Upper lobe of left lung (tissue), 4 donors: Measurements from ENCODE around the gene RBP2.

Experiments used
- CTCF ChIP-seq, 6 experiments: fragments of 450-650 bp in 4 of 6; fragments of 200-600 bp in 2 of 6; sonication (generic) in 2 of 6; IDR thresholded peaks; one replicate each; pipeline ENCODE4 v1.5.1; 2016 to 2019; ENCODE audit warnings: antibody characterized with exemption in 6 of 6
- POLR2AphosphoS5 ChIP-seq, 2 donors: sonication (generic); formaldehyde crosslinking; IDR thresholded peaks; one replicate each; pipeline ENCODE4 v1.5.1; 2017; ENCODE audit warnings: antibody characterized with exemption in 2 of 2

- TF ChIP-seq CTCF (IDR thresholded peaks at IDR 0.05) (no peak), POLR2AphosphoS5 (IDR thresholded peaks at IDR 0.05) (no peak)
Measured at GRCh38 chr3:139521144-139521543, 44.8 kb upstream of the RBP2 start.
